HepG2 (cell line): ENCODE results near the gene CEP68. TPM values are rescaled to one million over a fixed set of nuclear protein-coding genes. Genes with fewer than 3 reads are reported as not detected.

Experiments used
- KDM4B ChIP-seq: sonication (generic); formaldehyde crosslinking; IDR thresholded peaks from 2 replicates; pipeline ENCODE4 v1.4.0; 2020; ENCODE audit warnings: missing genetic modification reagents
- PRMT3 ChIP-seq: sonication (generic); formaldehyde crosslinking; IDR thresholded peaks from 2 replicates; pipeline ENCODE4 v1.8.1; 2022; ENCODE audit warnings: low read depth, mild to moderate bottlenecking, moderate library complexity, missing genetic modification reagents, borderline replicate concordance
- TIGD3 ChIP-seq: sonication (generic); formaldehyde crosslinking; IDR thresholded peaks from 2 replicates; pipeline ENCODE4 v1.5.1; 2020; ENCODE audit warnings: mild to moderate bottlenecking, missing genetic modification reagents, borderline replicate concordance
- TP53 ChIP-seq: sonication (generic); formaldehyde crosslinking; conservative IDR thresholded peaks from 2 replicates; pipeline ENCODE4 v1.4.0; 2020; ENCODE audit warnings: missing genetic modification reagents
- ZBTB42 ChIP-seq: sonication (generic); formaldehyde crosslinking; IDR thresholded peaks from 2 replicates; pipeline ENCODE4 v1.5.0; 2020; ENCODE audit warnings: mild to moderate bottlenecking, missing genetic modification reagents
- ZNF20 ChIP-seq: sonication (generic); formaldehyde crosslinking; IDR thresholded peaks from 2 replicates; pipeline ENCODE4 v1.4.0; 2020; ENCODE audit warnings: mild to moderate bottlenecking, moderate library complexity, missing genetic modification reagents
- ZNF207 ChIP-seq: fragments of 450-650 bp; IDR thresholded peaks from 2 replicates; pipeline ENCODE4 v1.6.1; 2016; ENCODE audit warnings: antibody characterized with exemption, borderline replicate concordance
- ZNF251 ChIP-seq: sonication (generic); formaldehyde crosslinking; IDR thresholded peaks from 2 replicates; pipeline ENCODE4 v1.9.0; 2021; ENCODE audit warnings: mild to moderate bottlenecking, missing genetic modification reagents
- ZNF629 ChIP-seq: sonication (generic); formaldehyde crosslinking; conservative IDR thresholded peaks from 2 replicates; pipeline ENCODE4 v1.5.0; 2020; ENCODE audit warnings: missing genetic modification reagents
- ZNF674 ChIP-seq: sonication (generic); formaldehyde crosslinking; IDR thresholded peaks from 2 replicates; pipeline ENCODE4 v1.5.0; 2020; ENCODE audit warnings: low read depth, mild to moderate bottlenecking, missing genetic modification reagents
- ZNF704 ChIP-seq: sonication (generic); formaldehyde crosslinking; IDR thresholded peaks from 2 replicates; pipeline ENCODE4 v1.8.1; 2023; ENCODE audit warnings: mild to moderate bottlenecking, inconsistent platforms, moderate library complexity, missing genetic modification reagents, borderline replicate concordance
- ZSCAN30 ChIP-seq: sonication (generic); formaldehyde crosslinking; IDR thresholded peaks from 2 replicates; pipeline ENCODE4 v1.5.0; 2020; ENCODE audit warnings: mild to moderate bottlenecking, missing genetic modification reagents
- polyA plus RNA-seq, 8 experiments: library from polyadenylated mRNA; depleted of rRNA in 3 of 8; stranded (reverse) in 7 of 8; unstranded in 1 of 8; fragments of >200 nt; fragmentation: Illumina TruSeq in 4 of 8; extraction: Trizol in 4 of 8; gene quantifications; 2 replicates each; pipeline versions ENCODE4 v1.2.1 to v1.2.3, GENCODE V29; 2011 to 2016; ENCODE audit warnings: low read depth in 4 of 8, missing spikeins in 1 of 8, mixed read lengths in 1 of 8; ENCODE audit not compliant: insufficient read depth in 1 of 8
- total RNA-seq, 5 experiments: library from RNA; depleted of rRNA; stranded (reverse); fragments of >200 nt; fragmentation: Illumina TruSeq; extraction: Trizol; gene quantifications; 2 replicates each; pipeline ENCODE4 v1.2.3, GENCODE V29; 2016; ENCODE audit warnings: low read depth in 1 of 5
- TF ChIP-seq, protein P1 (sequence below): sonication (generic); formaldehyde crosslinking; IDR thresholded peaks from 2 replicates; pipeline ENCODE4 v1.4.0; 2020; ENCODE audit warnings: missing genetic modification reagents
- TF ChIP-seq, protein P2 (sequence below): sonication (generic); formaldehyde crosslinking; IDR thresholded peaks from 2 replicates; pipeline ENCODE4 v1.8.1; 2022; ENCODE audit warnings: mild to moderate bottlenecking, missing genetic modification reagents
- TF ChIP-seq, protein P3 (sequence below): sonication (generic); formaldehyde crosslinking; conservative IDR thresholded peaks from 2 replicates; pipeline ENCODE4 v1.4.0; 2020; ENCODE audit warnings: missing genetic modification reagents
- TF ChIP-seq, protein P4 (sequence below): sonication (generic); formaldehyde crosslinking; IDR thresholded peaks from 2 replicates; pipeline ENCODE4 v1.5.0; 2020; ENCODE audit warnings: mild to moderate bottlenecking, missing genetic modification reagents, borderline replicate concordance

The CEP68 gene
- total and polyA plus RNA-seq, 2 of the 13 experiments (the other 11 are each of a cell fraction or from before 2014, with no cell fraction given), result 5.7 to 9.3 TPM

- TF ChIP-seq TIGD3, result 0 out of 2 replicates have a peak, but pooled peaks have one; percentile 34
- TF ChIP-seq, protein P1, sequence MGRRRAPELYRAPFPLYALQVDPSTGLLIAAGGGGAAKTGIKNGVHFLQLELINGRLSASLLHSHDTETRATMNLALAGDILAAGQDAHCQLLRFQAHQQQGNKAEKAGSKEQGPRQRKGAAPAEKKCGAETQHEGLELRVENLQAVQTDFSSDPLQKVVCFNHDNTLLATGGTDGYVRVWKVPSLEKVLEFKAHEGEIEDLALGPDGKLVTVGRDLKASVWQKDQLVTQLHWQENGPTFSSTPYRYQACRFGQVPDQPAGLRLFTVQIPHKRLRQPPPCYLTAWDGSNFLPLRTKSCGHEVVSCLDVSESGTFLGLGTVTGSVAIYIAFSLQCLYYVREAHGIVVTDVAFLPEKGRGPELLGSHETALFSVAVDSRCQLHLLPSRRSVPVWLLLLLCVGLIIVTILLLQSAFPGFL, result 0 out of 2 replicates have a peak, but pooled peaks have one; percentile 64
- TF ChIP-seq, protein P2, sequence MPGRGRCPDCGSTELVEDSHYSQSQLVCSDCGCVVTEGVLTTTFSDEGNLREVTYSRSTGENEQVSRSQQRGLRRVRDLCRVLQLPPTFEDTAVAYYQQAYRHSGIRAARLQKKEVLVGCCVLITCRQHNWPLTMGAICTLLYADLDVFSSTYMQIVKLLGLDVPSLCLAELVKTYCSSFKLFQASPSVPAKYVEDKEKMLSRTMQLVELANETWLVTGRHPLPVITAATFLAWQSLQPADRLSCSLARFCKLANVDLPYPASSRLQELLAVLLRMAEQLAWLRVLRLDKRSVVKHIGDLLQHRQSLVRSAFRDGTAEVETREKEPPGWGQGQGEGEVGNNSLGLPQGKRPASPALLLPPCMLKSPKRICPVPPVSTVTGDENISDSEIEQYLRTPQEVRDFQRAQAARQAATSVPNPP (CRISPR knock-in tag), result no peak; the same call in 1 of the 2 replicates
- no peak for TF ChIP-seq ZNF629 (CRISPR knock-in tag)
- 0 out of 2 replicates have a peak, but pooled peaks have one; percentile 14 for TF ChIP-seq ZNF674 (CRISPR knock-in tag)
- TF ChIP-seq, protein P3, sequence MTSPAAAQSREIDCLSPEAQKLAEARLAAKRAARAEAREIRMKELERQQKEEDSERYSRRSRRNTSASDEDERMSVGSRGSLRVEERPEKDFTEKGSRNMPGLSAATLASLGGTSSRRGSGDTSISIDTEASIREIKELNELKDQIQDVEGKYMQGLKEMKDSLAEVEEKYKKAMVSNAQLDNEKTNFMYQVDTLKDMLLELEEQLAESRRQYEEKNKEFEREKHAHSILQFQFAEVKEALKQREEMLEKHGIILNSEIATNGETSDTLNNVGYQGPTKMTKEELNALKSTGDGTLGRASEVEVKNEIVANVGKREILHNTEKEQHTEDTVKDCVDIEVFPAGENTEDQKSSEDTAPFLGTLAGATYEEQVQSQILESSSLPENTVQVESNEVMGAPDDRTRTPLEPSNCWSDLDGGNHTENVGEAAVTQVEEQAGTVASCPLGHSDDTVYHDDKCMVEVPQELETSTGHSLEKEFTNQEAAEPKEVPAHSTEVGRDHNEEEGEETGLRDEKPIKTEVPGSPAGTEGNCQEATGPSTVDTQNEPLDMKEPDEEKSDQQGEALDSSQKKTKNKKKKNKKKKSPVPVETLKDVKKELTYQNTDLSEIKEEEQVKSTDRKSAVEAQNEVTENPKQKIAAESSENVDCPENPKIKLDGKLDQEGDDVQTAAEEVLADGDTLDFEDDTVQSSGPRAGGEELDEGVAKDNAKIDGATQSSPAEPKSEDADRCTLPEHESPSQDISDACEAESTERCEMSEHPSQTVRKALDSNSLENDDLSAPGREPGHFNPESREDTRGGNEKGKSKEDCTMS, result no peak
- no peak for TF ChIP-seq ZNF251 (CRISPR knock-in tag)
- no peak for TF ChIP-seq TP53
- TF ChIP-seq ZNF20 (CRISPR knock-in tag), result no peak
- no peak for TF ChIP-seq ZSCAN30
- peak; percentile 28; the same call in 1 of the 2 replicates for TF ChIP-seq ZBTB42 (CRISPR knock-in tag)
- TF ChIP-seq ZNF704 (CRISPR knock-in tag), result peak; percentile 59; the same call in 1 of the 2 replicates
- no peak; the same call in 1 of the 2 replicates for TF ChIP-seq KDM4B (CRISPR knock-in tag)
- TF ChIP-seq ZNF207, result no peak
- TF ChIP-seq, protein P4, sequence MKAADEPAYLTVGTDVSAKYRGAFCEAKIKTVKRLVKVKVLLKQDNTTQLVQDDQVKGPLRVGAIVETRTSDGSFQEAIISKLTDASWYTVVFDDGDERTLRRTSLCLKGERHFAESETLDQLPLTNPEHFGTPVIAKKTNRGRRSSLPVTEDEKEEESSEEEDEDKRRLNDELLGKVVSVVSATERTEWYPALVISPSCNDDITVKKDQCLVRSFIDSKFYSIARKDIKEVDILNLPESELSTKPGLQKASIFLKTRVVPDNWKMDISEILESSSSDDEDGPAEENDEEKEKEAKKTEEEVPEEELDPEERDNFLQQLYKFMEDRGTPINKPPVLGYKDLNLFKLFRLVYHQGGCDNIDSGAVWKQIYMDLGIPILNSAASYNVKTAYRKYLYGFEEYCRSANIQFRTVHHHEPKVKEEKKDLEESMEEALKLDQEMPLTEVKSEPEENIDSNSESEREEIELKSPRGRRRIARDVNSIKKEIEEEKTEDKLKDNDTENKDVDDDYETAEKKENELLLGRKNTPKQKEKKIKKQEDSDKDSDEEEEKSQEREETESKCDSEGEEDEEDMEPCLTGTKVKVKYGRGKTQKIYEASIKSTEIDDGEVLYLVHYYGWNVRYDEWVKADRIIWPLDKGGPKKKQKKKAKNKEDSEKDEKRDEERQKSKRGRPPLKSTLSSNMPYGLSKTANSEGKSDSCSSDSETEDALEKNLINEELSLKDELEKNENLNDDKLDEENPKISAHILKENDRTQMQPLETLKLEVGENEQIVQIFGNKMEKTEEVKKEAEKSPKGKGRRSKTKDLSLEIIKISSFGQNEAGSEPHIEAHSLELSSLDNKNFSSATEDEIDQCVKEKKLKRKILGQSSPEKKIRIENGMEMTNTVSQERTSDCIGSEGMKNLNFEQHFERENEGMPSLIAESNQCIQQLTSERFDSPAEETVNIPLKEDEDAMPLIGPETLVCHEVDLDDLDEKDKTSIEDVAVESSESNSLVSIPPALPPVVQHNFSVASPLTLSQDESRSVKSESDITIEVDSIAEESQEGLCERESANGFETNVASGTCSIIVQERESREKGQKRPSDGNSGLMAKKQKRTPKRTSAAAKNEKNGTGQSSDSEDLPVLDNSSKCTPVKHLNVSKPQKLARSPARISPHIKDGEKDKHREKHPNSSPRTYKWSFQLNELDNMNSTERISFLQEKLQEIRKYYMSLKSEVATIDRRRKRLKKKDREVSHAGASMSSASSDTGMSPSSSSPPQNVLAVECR, result peak; percentile 90
- no peak; the same call in 1 of the 2 replicates for TF ChIP-seq PRMT3 (CRISPR knock-in tag)
These were observed 598 bp upstream of the CEP68 start (continued) for GRCh38 chr2:65055422-65056214.
